NK-92 (cell line): ENCODE measurements around the gene VWF.
"Not testable (repeated sequence)": the region's sequence is repeated elsewhere in the genome, so short reads cannot be mapped to it uniquely, and the experiment has no call there.

ENCODE experiments used
- DNase-seq: peaks from one replicate; lab custom pipeline; 2025; ENCODE audit not compliant: unreplicated experiment; lab: John Stamatoyannopoulos, UW

The VWF gene

GRCh38 chr12:6038160-6038559 lies 86.3 kb downstream of the VWF start:
- no peak for DNase-seq

- DNase-seq, result no peak
Measured at GRCh38 chr12:6037459-6037858, 87.0 kb downstream of the VWF start.

- DNase-seq, result no peak
Measured at GRCh38 chr12:6036509-6036908, 88.0 kb downstream of the VWF start.

DNA sequence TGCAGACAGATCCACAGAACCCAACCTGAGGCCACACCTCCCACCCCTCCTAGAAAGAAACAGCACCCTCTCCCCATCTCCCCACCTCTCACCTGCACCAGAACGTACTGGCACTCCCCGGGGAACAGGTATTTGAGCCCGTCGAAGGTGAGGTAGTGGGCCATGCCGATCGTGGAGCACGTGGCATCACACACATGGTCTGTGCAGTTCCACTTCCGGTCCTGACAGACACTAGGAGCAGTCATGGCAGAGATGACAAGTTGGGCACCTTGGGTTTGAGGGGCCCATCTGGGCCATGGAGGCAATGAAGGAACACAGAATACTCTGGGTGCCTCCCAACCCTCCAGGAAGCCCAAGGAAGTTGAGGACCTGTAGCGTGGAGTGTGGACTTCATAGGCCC lies 89.9 kb downstream of the VWF start:
- DNase-seq, result no peak

DNA sequence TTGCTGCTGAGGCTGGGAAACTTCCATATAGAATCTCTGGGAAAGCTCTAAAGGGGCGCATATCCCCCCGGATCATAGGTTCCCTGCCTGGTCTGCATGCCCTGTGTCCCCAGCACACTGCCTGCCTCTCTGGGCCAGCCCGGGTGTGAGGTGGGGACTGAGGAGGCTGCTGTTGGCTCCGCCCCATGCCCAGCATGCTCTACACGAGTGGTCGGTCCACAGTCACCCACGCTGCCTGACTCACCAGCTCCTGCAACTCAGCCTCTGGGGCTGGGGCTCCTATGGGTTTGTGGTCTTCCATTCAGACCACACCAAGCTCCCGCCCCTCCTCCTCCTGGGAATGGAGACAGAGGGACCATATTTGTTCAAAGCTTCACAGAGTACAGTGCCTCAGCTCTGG lies 90.9 kb downstream of the VWF start:
- no peak for DNase-seq

DNA sequence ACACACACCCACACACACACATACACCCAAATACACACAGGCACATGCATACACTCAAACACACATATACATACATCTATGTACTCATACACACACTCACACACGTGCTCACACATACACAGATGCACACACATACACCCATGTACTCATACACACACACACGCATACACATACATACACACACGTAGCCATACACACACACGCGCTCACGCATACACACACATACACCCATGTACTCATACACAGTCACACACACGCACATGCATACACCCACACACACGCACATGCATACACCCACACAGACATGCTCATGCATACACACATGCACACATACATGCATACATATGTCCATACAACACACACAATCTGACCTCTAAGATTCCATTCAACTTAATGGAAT lies 91.7 kb downstream of the VWF start:
- no peak for DNase-seq

DNA sequence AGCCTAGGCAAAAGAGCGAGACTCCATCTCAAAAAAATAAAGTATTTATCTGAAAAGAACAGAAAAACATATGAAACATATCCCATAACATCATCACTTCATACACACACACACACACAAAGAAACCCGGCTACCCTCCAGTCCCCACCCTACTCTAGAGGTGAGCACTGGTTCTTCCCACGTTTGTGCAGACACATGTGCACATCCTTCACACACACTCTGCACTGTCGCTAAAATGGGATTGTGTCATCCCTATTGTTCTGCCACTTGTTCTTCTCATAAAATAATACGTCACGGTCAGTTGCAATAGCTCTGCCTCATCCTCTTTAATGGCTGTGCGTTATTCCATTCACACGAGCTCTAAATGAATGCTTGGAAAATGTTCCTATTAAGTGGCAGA lies 93.5 kb downstream of the VWF start:
- no peak for DNase-seq

GRCh38 chr12:6030081-6030480 lies 94.4 kb downstream of the VWF start:
- DNase-seq, result no peak

- no peak for DNase-seq
Measured at GRCh38 chr12:6029401-6029800, 95.1 kb downstream of the VWF start.

- DNase-seq, result no peak
Measured at GRCh38 chr12:6026998-6027397, 97.5 kb downstream of the VWF start.

GRCh38 chr12:6025703-6026298 lies 98.7 kb downstream of the VWF start:
- not testable (repeated sequence) for DNase-seq

DNA sequence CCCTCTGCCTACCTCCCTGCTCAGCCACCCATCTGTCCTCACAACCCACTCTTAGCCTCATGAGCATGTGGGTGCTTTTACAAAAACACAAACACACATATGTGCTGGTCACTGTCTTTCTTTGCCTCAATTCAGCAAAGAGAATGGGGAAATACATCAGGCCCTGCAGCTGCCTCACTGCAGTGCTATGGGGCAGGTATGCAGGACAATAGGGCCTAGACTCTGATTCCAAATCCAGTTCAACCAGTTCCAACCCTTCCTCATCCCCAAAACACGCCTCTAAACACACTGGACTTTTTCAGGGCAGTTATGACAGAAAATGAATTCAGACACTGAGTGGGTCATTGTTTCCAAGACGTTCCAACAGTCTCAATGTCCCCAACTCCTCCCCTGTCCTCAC lies 100.4 kb downstream of the VWF start:
- DNase-seq, result not testable (repeated sequence)

DNA sequence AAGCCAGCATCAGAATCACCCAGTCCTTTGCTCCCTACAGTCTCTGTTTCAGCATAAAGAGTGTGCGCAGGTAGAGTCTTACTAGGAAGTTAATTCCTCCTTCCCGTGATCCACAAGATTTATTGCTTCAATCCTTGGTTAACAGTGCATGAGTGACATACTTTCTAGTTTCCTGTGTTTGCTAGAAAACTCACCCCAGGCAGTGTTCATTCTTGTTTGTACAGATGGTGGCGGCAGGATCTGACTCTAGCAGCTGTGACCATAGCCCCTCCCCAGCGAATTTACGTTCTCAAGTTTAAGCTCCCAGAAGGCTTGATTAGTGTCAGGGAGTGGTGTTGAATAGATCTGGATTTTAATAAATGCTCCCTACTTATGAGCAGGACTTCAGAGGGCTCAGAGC lies 103.5 kb downstream of the VWF start:
- DNase-seq, result no peak

DNA sequence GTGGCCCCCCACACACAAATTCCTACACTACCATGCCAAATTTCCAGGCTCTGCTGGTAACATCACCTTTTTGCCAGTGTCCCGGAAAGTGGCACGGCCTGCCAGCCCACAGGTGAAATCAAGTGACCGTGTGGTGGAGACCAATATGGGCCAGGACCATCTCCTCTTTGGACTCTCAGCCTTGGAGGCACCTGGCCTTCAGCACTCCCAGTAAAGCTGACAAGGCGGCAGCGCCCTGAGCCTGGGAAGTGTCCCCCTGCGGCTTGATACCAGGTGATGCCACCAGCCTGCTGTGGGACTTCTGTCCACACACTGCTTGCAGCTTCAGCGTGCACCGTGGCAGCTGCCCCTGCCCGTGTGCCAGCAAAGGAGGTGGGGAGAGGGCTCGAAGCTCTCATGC lies 104.0 kb downstream of the VWF start:
- not testable (repeated sequence) for DNase-seq

- DNase-seq, result not testable (repeated sequence)
Measured at GRCh38 chr12:6019256-6019655, 105.2 kb downstream of the VWF start.

DNA sequence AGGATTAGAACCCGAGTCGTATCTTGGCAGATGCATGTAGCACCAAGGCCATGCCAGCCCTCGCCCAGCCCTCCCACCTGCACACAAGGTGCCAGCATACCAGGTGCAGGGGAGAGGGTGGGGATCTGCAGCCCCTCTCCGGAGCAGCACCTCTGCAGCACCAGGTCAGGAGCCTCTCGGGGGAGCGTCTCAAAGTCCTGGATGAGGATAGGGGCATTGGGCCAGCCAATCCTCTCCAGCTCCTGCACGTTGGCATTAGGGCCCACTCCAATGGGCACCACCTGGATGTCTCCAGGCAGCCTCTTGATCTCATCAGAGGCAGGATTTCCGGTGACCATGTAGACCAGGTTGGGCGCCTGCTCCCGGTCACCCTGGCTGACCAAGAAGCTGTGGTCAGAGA lies 106.2 kb downstream of the VWF start:
- DNase-seq, result no peak

DNA sequence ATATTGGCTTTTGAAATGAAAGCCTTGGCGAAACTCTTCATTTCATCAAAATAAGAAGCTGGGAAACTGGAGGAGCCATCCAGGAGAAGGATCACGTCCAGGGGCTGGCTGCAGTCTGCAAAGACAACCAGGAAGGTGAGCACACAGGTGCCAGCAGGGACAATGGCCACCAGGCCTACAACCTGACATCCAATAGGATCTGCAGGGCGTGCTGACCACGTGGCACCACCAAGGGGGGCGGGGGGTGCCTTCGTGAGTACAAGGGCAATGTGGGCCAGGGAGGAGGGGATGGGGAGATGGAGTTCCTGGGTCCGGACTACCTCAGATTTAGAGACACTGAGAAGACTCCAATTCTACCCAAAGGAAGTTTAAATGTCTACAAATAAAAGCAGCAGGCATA lies 107.7 kb downstream of the VWF start:
- no peak for DNase-seq

DNA sequence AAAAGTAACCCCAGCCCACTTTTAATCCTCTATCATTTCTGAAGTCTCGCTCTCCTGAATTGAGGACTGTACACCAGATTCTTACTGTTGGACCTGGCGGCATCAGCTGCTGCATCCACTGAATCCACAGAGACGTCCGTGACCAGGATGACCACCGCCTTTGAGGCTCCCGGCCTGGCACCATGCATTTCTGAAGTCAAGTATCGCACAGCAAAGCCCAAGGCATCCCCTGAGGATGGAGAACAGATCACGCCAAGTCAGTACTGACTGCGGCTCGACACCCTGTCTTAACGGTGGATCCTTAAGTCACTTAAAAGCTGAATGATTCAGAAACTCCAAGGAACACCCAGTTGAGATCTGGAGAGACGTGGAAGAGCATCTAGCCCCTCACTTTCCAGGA lies 108.5 kb downstream of the VWF start:
- not testable (repeated sequence) for DNase-seq

- DNase-seq, result not testable (repeated sequence)
Measured at GRCh38 chr12:6015271-6015670, 109.2 kb downstream of the VWF start.

- DNase-seq, result not testable (repeated sequence)
Measured at GRCh38 chr12:6010631-6011350, 113.7 kb downstream of the VWF start.

DNA sequence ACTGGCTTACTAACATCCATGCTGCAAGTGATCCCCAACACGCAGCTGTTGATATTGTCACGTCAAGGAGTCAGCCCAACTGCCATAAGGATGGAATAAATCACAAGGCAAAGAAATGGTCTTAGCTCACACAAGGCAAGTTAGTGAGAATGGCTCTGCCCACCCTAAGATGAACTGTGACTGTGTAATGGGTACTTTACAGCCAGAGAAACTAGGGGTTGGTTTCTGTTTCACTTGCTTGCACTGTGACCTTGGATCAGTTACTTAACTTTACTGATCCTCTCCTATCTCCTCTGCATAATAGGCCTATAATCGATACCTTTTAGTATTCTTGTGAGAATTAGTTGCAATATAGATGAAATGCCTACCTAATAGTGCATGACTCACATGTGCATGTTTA lies 127.2 kb downstream of the VWF start:
- DNase-seq, result no peak

DNA sequence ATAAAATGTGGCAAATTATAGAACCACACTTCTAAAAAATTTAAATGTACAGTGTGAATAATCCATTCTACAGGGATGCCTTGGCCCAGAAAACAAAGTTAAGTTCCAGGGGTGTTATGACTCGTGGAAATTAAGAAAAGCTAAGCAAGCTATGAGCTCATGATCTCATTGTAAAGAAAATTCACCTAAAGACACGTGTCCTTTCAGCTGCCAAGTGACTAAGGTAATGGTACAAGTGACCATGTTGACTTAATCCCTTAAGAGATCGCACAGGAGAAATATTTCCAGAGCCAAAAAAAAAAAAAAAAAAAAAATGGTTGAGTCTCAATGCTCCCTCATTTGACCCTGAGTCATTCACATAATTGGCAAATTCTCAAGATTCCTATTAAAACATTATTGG lies 128.0 kb downstream of the VWF start:
- no peak for DNase-seq

DNA sequence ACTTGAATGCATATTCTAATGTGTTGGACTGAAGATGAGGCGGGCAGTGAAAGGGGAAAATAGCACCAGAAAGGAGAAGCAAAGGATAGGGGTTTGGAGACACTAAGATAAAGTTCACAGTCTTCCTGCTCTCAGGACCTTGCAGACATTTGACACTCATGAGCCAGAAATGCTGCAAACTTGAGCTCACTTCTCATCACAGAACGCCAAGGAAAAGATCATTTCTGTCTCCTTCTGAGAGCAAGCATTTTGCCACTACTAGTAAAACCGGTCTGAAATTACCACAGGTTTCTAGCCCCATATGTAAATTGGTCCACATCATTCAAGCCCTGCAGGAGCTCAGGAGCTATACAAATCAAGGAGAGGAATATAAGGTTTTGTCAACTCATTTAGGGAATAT lies 134.8 kb downstream of the VWF start:
- no peak for DNase-seq
